Urothelium cell line (cell line): ENCODE data around the gene RUNDC3A.
"Not testable (repeated sequence)": the region's sequence is repeated elsewhere in the genome, so short reads cannot be mapped to it uniquely, and the experiment has no call there.

Experiments
- DNase-seq: peaks from one replicate; pipeline ENCODE4 v3.0.0; 2011; ENCODE audit warnings: low spot score, mixed read lengths
- FAIRE-seq: peaks from 2 replicates; lab custom pipeline; 2011; peaks lifted over from hg19 to GRCh38; lab: Jason Lieb, UNC

Gene RUNDC3A

GRCh38 chr17:44317545-44317944 is 9.1 kb downstream of the RUNDC3A start:
- DNase-seq (no peak), FAIRE-seq (no peak)

GRCh38 chr17:44318077-44318892 is 9.9 kb downstream of the RUNDC3A start:
- FAIRE-seq (no peak), DNase-seq (no peak)

- FAIRE-seq (no peak), DNase-seq (no peak)
These were observed 11.7 kb downstream of the RUNDC3A start for GRCh38 chr17:44320066-44320465.

- no peak for FAIRE-seq
These were observed 13.1 kb downstream of the RUNDC3A start for GRCh38 chr17:44321246-44322120.

GRCh38 chr17:44322236-44322895 is 14.0 kb downstream of the RUNDC3A start:
- DNase-seq (no peak), FAIRE-seq (no peak)

More at GRCh38 chr17:44321246-44322120, 13.1 kb downstream of the RUNDC3A start:
- no peak for DNase-seq

DNA sequence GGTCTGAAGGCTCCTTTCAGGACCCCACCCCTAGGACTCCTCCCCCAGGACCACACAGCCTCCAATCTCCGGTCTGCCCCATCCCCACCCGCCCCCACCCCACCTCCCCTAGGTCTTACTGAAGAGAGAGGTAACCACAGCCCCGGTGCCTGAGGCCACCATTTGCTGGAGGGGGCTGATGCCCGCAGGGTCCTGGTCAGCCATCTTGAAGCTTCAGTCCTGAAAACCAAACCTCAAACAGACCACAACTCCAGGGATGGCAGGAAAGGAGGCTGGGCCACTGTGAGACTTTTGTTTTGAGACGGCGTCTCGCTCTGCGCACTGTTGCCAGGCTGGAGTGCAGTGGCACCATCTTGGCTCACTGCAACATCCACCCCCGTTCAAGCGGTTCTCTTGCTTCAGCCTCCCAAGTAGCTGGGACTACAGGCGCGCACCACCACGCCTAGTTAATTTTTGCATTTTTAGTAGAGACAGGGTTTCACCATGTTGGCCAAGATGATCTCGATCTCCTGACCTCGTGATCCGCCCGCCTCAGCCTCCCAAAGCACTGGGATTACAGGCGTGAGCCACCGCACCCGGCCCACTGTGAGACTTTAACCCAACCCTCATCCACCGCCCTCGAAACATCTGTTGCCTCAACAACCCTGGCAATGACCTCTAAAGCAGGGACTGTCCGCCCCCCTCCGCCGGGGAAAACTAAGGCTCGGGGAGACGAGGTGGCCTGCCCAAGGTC is 15.1 kb downstream of the RUNDC3A start:
- DNase-seq (no peak), FAIRE-seq (no peak)

DNA sequence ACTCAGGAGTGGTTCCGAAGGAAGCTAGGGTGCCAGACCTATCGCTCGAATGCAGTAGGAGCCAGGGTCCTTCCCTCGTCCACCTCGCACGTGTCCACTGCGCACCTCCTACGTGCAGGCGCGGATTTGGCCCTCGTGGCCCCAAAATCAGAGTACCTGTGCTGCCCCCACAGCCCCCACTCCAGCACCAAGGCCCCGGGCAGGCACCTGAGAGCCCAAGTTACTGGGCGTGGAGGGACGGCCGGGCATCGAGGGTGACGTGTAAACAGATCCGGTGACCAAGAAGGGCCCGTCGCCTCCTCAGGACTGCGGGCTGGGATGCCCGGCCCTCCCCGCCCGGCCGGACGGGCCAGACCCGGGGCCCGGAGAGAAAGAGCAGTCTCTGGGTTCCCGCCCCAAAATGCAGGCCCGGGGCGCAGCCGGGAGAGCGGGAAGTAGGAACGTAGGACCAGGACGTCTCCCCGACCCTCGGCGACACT is 15.7 kb downstream of the RUNDC3A start:
- DNase-seq (no peak), FAIRE-seq (no peak)

DNA sequence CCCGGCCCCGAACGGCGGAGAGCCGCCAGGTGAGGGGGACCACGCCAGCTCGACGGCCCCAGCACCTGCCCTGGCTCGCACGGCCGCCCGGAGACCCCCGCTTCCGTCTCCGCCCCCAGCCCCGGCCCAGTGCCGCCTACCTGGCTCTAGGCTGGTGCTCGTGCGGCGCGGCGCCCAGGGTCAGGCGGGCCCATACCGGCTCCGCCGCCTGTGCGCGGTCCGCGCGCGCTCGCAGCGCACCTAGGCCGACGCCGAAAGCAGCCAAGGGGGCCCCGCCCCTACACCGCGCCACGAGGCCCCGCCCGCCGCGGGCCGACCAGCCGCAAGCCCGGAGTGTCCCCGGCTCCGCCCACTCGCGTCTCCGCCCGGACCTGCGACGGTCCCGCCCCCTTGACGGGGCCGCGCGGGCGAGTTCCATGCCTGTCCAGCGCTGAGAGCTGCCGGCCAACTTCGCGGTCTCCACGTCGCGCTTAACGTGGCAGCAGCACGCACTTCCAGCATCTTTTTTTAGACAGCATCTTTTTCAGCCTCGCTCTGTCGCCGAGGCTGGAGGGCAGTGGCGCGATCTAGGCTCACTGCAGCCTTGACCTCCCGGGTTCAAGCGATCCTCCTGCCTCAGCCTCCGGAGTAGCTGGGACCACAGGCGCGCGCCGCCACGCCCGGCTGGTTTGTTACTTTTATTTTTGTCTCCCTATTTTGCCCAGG is 16.3 kb downstream of the RUNDC3A start, which contains the start of gene SLC25A39:
Gene SLC25A39, minus strand, starts transcription at position 253 of the 705 bp plus-strand sequence. CDS start 1,261 bp downstream, outside the sequence.
- peak; percentile 96 for FAIRE-seq
- DNase-seq = peak; percentile 95

DNA sequence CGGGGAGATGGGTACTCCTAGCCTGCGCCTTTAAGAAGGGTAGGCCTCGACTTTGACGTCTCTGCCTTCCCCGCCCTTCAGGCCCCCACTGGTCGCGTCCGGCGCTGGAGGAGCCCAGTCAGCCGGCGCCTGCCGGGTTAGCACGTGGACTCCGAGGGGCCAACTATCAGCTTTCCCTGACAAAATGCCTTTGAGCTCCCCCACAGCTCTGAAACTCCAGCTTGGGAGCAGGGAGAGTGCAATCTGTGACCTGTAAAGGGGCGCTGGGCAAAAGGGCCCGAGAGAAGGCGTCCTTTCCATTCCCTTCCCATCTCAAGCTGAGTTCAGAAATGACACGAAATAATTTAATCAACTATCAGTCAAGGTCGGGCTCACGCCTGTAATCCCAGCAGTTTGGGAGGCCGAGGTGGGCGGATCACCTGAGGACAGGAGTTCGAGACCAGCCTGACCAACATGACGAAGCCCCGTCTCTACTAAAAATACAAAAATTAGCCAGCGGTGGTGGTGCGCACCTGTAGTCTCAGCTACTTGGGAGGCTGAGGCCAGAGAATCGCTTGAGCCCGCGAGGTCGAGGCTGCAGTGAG is 18.6 kb downstream of the RUNDC3A start:
- DNase-seq (peak; percentile 98), FAIRE-seq (no peak)

DNA sequence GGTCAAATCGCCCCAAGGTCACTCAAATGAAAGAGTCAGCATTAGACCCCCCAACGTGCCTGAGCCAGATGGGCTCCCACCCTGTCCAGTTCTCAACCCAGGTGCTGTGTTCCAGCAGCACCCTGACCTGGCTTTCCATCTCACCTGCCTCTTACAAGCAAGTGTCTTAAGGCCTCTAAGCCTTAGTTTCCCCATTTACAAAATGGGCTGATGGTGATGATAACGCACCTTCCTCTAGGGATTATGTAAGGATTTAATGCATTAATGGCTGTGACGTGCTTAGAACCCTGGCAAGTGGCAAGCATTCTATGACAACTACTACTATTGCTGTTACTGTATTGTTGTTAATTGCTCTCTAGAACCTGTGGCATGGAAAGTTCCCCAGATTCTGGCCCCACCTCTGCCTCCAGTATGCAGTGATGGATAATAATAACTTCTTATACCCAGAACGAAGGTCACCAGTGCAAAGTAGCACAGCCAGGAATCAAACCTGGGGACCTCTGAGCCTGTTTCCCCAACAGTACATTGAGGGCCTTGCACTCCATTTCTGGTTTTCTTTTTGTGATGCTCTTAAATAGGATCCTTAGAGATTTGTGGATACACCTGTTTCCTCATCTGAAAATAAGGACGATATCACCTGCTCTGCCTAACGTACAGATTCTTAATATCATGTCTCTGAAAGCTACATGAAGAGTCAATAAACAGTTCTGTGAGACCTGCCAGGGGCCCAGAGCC is 19.5 kb downstream of the RUNDC3A start:
- DNase-seq (no peak), FAIRE-seq (no peak)

GRCh38 chr17:44329516-44329915 is 21.1 kb downstream of the RUNDC3A start:
- FAIRE-seq = not testable (repeated sequence)

GRCh38 chr17:44330263-44330662 is 21.9 kb downstream of the RUNDC3A start:
- DNase-seq, FAIRE-seq: not testable (repeated sequence)

More at GRCh38 chr17:44329516-44329915, 21.1 kb downstream of the RUNDC3A start:
- DNase-seq = not testable (repeated sequence)

GRCh38 chr17:44331249-44331760 is 22.9 kb downstream of the RUNDC3A start:
- DNase-seq (peak; percentile 72), FAIRE-seq (peak; percentile 37)

DNA sequence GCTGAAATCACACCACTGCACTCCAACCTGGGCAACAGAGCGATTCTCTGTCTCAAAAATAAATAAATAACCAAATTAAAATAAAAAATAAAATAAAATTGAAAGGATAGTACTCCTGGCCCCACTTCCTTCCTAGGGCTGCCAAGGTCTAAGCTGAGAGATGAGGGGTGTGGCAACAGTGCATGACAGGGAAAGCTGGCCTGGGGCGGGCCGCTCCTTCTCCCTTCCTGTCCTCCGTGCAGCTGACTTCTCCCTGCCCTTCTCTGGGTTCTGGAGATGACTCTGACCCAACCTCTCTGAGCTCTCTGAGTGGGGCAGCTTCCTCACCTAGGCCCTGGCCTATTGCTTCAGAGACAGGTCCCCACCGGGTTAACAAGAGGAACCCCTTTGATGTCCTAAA is 25.0 kb downstream of the RUNDC3A start:
- no peak for DNase-seq
- no peak for FAIRE-seq

- FAIRE-seq (no peak), DNase-seq (no peak)
These were observed 25.9 kb downstream of the RUNDC3A start for GRCh38 chr17:44334315-44334714.

GRCh38 chr17:44334727-44335126 is 26.3 kb downstream of the RUNDC3A start:
- FAIRE-seq (no peak), DNase-seq (no peak)

DNA sequence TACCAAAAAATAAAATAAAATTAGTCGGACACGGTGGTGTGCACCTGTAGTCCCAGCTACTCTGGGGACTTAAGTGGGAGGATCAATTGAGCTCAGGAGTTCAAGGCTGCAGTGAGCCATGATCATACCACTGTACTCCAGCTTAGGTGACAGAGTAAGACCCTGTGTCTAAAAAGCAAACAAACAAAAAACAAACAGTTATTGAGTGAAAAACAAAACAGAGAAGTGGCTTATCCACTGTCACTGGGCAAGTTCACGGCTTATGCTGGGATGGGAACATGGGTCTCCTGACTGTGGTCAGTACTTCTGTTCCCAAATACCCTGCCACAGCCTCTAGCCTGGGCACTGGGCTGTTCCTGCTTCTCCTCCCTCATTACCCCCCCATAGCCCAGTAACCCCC is 27.2 kb downstream of the RUNDC3A start:
- DNase-seq = no peak
- no peak for FAIRE-seq

DNA sequence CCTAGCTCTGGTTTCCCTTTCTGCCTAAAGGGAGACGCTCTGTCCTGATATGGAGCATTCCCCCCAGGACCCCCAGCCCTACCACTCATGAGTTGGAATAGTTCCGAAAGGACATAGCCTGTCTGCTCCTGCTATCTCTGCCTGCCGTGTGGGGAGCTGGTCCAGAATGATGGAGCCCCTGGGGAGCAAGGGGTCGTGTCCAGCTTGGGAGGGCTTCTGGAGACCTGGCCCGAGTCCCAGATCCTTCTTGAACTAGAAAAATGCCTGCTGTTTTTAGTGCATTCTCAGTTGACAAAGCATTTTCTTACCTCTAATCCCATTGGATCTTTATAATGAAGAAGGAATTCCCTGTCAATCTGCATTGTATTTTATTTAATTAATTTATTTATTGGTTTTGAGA is 27.6 kb downstream of the RUNDC3A start:
- FAIRE-seq (no peak), DNase-seq (no peak)
